ENCODE results near the gene ELFN2. TPM values are rescaled to one million over a fixed set of nuclear protein-coding genes. Genes with fewer than 3 reads are reported as not detected.

Gene ELFN2
- total and polyA plus RNA-seq, 2 of the 13 experiments (the other 11 are each of a cell fraction or from before 2014, with no cell fraction given) = 0.01 TPM; not detected in 1

- no peaks in the 10 kb centered on the region for H3K9me3 ChIP-seq (ENCODE audit: low read length)
- intact Hi-C loops (cut with micrococcal nuclease; ENCODE audit: unreplicated experiment) = no loop called here
- no peak overlapping the region for H3K9ac ChIP-seq (ENCODE audit: insufficient read depth, low read depth, low read length)
- POLR2A ChIA-PET = interaction anchor here (0.6 kb wide), 1 partner anchor 64 kb away, joined by 3 read pairs; no protein-coding TSS in a partner anchor
- in situ Hi-C loops (cut with HindIII; ENCODE audit: extremely low pct_ligation_motif_present, low pct_unique_long_range_greater_than_20kb) = no loop called here
- H3K27ac ChIP-seq (ENCODE audit: extremely low read length, insufficient read depth, low read length) = no peak overlapping the region
- H4K20me1 ChIP-seq (ENCODE audit: insufficient read depth, low read length) = no peaks in the 10 kb centered on the region
- no peak overlapping the region for H3K4me3 ChIP-seq (replicated peaks in 1 of 3; ENCODE audit: insufficient read depth in 1 of 3, low read depth in 2 of 3, low read length in 3 of 3)
- no peak overlapping the region for H2AFZ ChIP-seq (ENCODE audit: low read length)
- ATAC-seq = no peak
- H3K4me1 ChIP-seq (ENCODE audit: insufficient read depth, low read length) = peaks cover 6% of the 10 kb centered on the region
- no peaks in the 10 kb centered on the region for H3K79me2 ChIP-seq (ENCODE audit: insufficient read depth, low read length)
- no TSS peak for BruUV-seq (replicated peaks)
- H3K27me3 ChIP-seq (ENCODE audit: control insufficient read depth in 1 of 2, insufficient read depth in 2 of 2, low read length in 2 of 2) = peaks cover 0 to 18% of the 10 kb centered on the region in 2 experiments; a peak in 4 of 5 replicates
- CTCF ChIA-PET (ENCODE audit: low intra/inter-chr PET ratio, low total read pairs) = no interaction called here
- no peak for DNase-seq (ENCODE audit: low spot score)
- no peaks in the 10 kb centered on the region for H3K36me3 ChIP-seq (replicated peaks in 1 of 2; ENCODE audit: control insufficient read depth in 1 of 2, insufficient read depth in 2 of 2, low read length in 2 of 2)
- 20% methylated on average over 3 of the region's 18 CpGs for WGBS (ENCODE audit: low lambda C conversion rate)
- no peak for FAIRE-seq
- no peak overlapping the region for H3K4me2 ChIP-seq (ENCODE audit: low read depth, low read length)
- TF ChIP-seq ZSCAN25 (CRISPR knock-in tag; IDR thresholded peaks at IDR 0.05) (no peak), KLF11 (CRISPR knock-in tag; IDR thresholded peaks at IDR 0.05) (no peak), SIN3A (IDR thresholded peaks at IDR 0.05; ENCODE audit: borderline replicate concordance, low read depth, low read length) (no peak), ZNF605 (CRISPR knock-in tag; IDR thresholded peaks at IDR 0.05) (no peak), AKNA (CRISPR knock-in tag; IDR thresholded peaks at IDR 0.05; ENCODE audit: borderline replicate concordance) (no peak), NCOA5 (CRISPR knock-in tag; IDR thresholded peaks at IDR 0.05) (no peak), ZNF382 (CRISPR knock-in tag; IDR thresholded peaks at IDR 0.05; ENCODE audit: borderline replicate concordance) (no peak), ZNF253 (CRISPR knock-in tag; IDR thresholded peaks at IDR 0.05; ENCODE audit: borderline replicate concordance) (no peak), EZH2 (conservative IDR thresholded peaks at IDR 0.05; ENCODE audit: low read depth, low read length) (no peak), MAZ (IDR thresholded peaks at IDR 0.05; ENCODE audit: borderline replicate concordance, low read depth, low read length) (no peak), MAZ (CRISPR knock-in tag; IDR thresholded peaks at IDR 0.05; ENCODE audit: low read depth) (no peak), TSC22D2 (CRISPR knock-in tag; IDR thresholded peaks at IDR 0.05; ENCODE audit: borderline replicate concordance) (no peak), RFX5 (IDR thresholded peaks at IDR 0.05; ENCODE audit: low read depth, low read length) (no peak), IKZF5 (CRISPR knock-in tag; IDR thresholded peaks at IDR 0.05) (no peak), ZNF329 (CRISPR knock-in tag; IDR thresholded peaks at IDR 0.05; ENCODE audit: low read depth) (no peak)
- TF ChIP-seq, protein P1, sequence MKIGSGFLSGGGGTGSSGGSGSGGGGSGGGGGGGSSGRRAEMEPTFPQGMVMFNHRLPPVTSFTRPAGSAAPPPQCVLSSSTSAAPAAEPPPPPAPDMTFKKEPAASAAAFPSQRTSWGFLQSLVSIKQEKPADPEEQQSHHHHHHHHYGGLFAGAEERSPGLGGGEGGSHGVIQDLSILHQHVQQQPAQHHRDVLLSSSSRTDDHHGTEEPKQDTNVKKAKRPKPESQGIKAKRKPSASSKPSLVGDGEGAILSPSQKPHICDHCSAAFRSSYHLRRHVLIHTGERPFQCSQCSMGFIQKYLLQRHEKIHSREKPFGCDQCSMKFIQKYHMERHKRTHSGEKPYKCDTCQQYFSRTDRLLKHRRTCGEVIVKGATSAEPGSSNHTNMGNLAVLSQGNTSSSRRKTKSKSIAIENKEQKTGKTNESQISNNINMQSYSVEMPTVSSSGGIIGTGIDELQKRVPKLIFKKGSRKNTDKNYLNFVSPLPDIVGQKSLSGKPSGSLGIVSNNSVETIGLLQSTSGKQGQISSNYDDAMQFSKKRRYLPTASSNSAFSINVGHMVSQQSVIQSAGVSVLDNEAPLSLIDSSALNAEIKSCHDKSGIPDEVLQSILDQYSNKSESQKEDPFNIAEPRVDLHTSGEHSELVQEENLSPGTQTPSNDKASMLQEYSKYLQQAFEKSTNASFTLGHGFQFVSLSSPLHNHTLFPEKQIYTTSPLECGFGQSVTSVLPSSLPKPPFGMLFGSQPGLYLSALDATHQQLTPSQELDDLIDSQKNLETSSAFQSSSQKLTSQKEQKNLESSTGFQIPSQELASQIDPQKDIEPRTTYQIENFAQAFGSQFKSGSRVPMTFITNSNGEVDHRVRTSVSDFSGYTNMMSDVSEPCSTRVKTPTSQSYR (CRISPR knock-in tag; IDR thresholded peaks at IDR 0.05; ENCODE audit: borderline replicate concordance) = no peak
Measured at GRCh38 chr22:37448516-37449127, 21.3 kb upstream of the ELFN2 start.

Data from HepG2 (cell line).